DOHH2 (cell line): Measurements from ENCODE around the gene OR4K2.

Experiments used
- CTCF ChIP-seq: fragments of 200-600 bp; sonication (generic); IDR thresholded peaks from one replicate; pipeline ENCODE4 v1.5.1; 2014; ENCODE audit warnings: antibody characterized with exemption, mild to moderate bottlenecking, low read depth, low read length; ENCODE audit not compliant: poor library complexity, severe bottlenecking
- EZH2phosphoT487 ChIP-seq: fragments of 200-600 bp; sonication (generic); IDR thresholded peaks from 2 replicates; pipeline ENCODE4 v1.6.1; 2017; ENCODE audit warnings: borderline replicate concordance, mild to moderate bottlenecking, antibody characterized with exemption, low read length, moderate library complexity, mixed read lengths

GRCh38 chr14:19911114-19911513, 36.2 kb downstream of the OR4K2 start:
- TF ChIP-seq CTCF, result no peak
- TF ChIP-seq EZH2phosphoT487, result no peak
